IMR-90 (cell line): ENCODE data around the gene HGFAC. TPM values are rescaled to one million over a fixed set of nuclear protein-coding genes. Genes with fewer than 3 reads are reported as not detected.
"Not testable (repeated sequence)": the region's sequence is repeated elsewhere in the genome, so short reads cannot be mapped to it uniquely, and the experiment has no call there.

Source experiments
- ATAC-seq: fragments of 200-7000 bp; cut with Tn5 transposase; 2 replicates; pipeline ENCODE4 v1.9.1; 2020; ENCODE audit warnings: low read depth, mild to moderate bottlenecking, moderate library complexity
- BruUV-seq: library from RNA; stranded (reverse); fragments of 400-500 nt; replicated peaks from 2 replicates; lab custom pipeline; 2021; lab: Mats Ljungman, UMichigan
- CTCF ChIA-PET: fragments of 300-600 bp; formaldehyde crosslinking; extraction: SDS; loops from one replicate; lab custom pipeline; 2021; ENCODE audit warnings: antibody characterized with exemption; lab: Yijun Ruan, JAX
- POLR2A ChIA-PET: fragments of 300-600 bp; sonication (Branson Sonifier 250); formaldehyde crosslinking; loops from one replicate; lab custom pipeline; 2022; ENCODE audit warnings: antibody characterized with exemption; ENCODE audit not compliant: unreplicated experiment; lab: Charles Lee
- DNase-seq: peaks from one replicate; pipeline ENCODE4 v3.0.0; 2013
- H2AFZ ChIP-seq: replicated peaks from 2 replicates; pipeline ENCODE3; 2013; ENCODE audit warnings: low read length, mild to moderate bottlenecking; ENCODE audit not compliant: poor library complexity
- H2AK5ac ChIP-seq: 2 replicates; pipeline ENCODE4 v1.6.1; 2013; ENCODE audit warnings: low read depth, low read length, inconsistent platforms
- H2AK9ac ChIP-seq: replicated peaks from 2 replicates; pipeline ENCODE3; 2013; ENCODE audit warnings: mild to moderate bottlenecking, low read depth, low read length, moderate library complexity; ENCODE audit not compliant: poor library complexity
- H2BK120ac ChIP-seq: 2 replicates; pipeline ENCODE4 v1.6.1; 2013; ENCODE audit warnings: low read depth, low read length, inconsistent platforms
- H2BK15ac ChIP-seq: 3 replicates; pipeline ENCODE4 v1.6.1; 2013; ENCODE audit warnings: low read depth, low read length, inconsistent platforms
- H2BK20ac ChIP-seq: 2 replicates; pipeline ENCODE4 v1.6.1; 2013; ENCODE audit warnings: low read depth, mild to moderate bottlenecking, inconsistent platforms, low read length, moderate library complexity
- H2BK5ac ChIP-seq: 2 replicates; pipeline ENCODE4 v1.6.1; 2013; ENCODE audit warnings: mild to moderate bottlenecking, low read depth, low read length, inconsistent platforms; ENCODE audit not compliant: poor library complexity, severe bottlenecking
- H3K14ac ChIP-seq: replicated peaks from 2 replicates; pipeline ENCODE4 v1.6.1; 2013; ENCODE audit warnings: low read depth, low read length, inconsistent platforms
- H3K18ac ChIP-seq: 2 replicates; pipeline ENCODE4 v1.6.1; 2013; ENCODE audit warnings: low read depth, low read length, control low read depth
- H3K23ac ChIP-seq: 2 replicates; pipeline ENCODE4 v1.6.1; 2013; ENCODE audit warnings: low read depth, low read length, inconsistent platforms
- H3K27ac ChIP-seq: 2 replicates; pipeline ENCODE4 v1.5.1; 2013; ENCODE audit warnings: mild to moderate bottlenecking, control low read depth, low read length; ENCODE audit not compliant: insufficient read depth
- H3K27me3 ChIP-seq: 2 replicates; pipeline ENCODE4 v1.6.1; 2013; ENCODE audit warnings: low read length; ENCODE audit not compliant: control insufficient read depth, insufficient read depth
- H3K36me3 ChIP-seq: 2 replicates; pipeline ENCODE4 v1.6.1; 2013; ENCODE audit warnings: low read length, mixed read lengths; ENCODE audit not compliant: control insufficient read depth, insufficient read depth
- H3K4ac ChIP-seq: 2 replicates; pipeline ENCODE4 v1.6.1; 2013; ENCODE audit warnings: low read depth, low read length, inconsistent platforms
- H3K4me1 ChIP-seq: 2 replicates; pipeline ENCODE4 v1.6.1; 2013; ENCODE audit warnings: low read length, mixed read lengths; ENCODE audit not compliant: control insufficient read depth, insufficient read depth
- H3K4me2 ChIP-seq: 2 replicates; pipeline ENCODE4 v1.6.1; 2013; ENCODE audit warnings: low read depth, mild to moderate bottlenecking, control low read depth, low read length, moderate library complexity
- H3K4me3 ChIP-seq: 2 replicates; pipeline ENCODE4 v1.5.1; 2013; ENCODE audit warnings: low read depth, mild to moderate bottlenecking, control low read depth, low read length, moderate library complexity; ENCODE audit not compliant: insufficient read depth
- H3K56ac ChIP-seq: 2 replicates; pipeline ENCODE4 v1.6.1; 2013; ENCODE audit warnings: low read length, inconsistent platforms; ENCODE audit not compliant: insufficient read depth; ENCODE audit errors: extremely low read depth
- H3K79me1 ChIP-seq, 2 experiments: 2 replicates each; pipeline ENCODE4 v1.6.1; 2013; ENCODE audit warnings: low read length in 2 of 2, inconsistent platforms in 1 of 2, low read depth in 1 of 2
- H3K9ac ChIP-seq: 2 replicates; pipeline ENCODE4 v1.6.1; 2013; ENCODE audit warnings: low read depth, low read length, control low read depth
- H3K9me1 ChIP-seq: 2 replicates; pipeline ENCODE4 v1.6.1; 2013; ENCODE audit warnings: low read length, inconsistent platforms; ENCODE audit not compliant: insufficient read depth
- H3K9me3 ChIP-seq: 2 replicates; pipeline ENCODE4 v1.6.1; 2013; ENCODE audit warnings: low read length; ENCODE audit not compliant: control insufficient read depth, insufficient read depth
- H4K20me1 ChIP-seq: 2 replicates; pipeline ENCODE4 v1.6.1; 2013; ENCODE audit warnings: low read length, inconsistent platforms; ENCODE audit not compliant: insufficient read depth
- H4K5ac ChIP-seq: 2 replicates; pipeline ENCODE4 v1.6.1; 2013; ENCODE audit warnings: mild to moderate bottlenecking, low read depth, low read length, control low read depth
- H4K8ac ChIP-seq, 2 experiments: 2 replicates each; pipeline ENCODE4 v1.6.1; 2013; ENCODE audit warnings: low read depth in 2 of 2, low read length in 2 of 2, control low read depth in 1 of 2, inconsistent platforms in 1 of 2
- H4K91ac ChIP-seq: 2 replicates; pipeline ENCODE4 v1.6.1; 2013; ENCODE audit warnings: low read depth, low read length, inconsistent platforms; ENCODE audit not compliant: insufficient read depth
- WGBS, 2 experiments: methylation state at CpG; one replicate each; pipeline versions ENCODE4 v1.1.5 to v1.1.7; 2013; ENCODE audit warnings: missing lambda C conversion rate in 2 of 2; ENCODE audit not compliant: insufficient read length in 1 of 2; ENCODE audit errors: extremely low coverage in 2 of 2; 5-methylcytosine and 5-hydroxymethylcytosine counted together
- dilution Hi-C: fragments of 300-500 bp; cut with HindIII; formaldehyde crosslinking; loops from one replicate; pipeline ENCODE4 v1.14.3; 2018; ENCODE audit warnings: low sequenced_read_pairs; ENCODE audit not compliant: unreplicated experiment
- in situ Hi-C: fragments of 300-500 bp; cut with MboI; formaldehyde crosslinking; loops from 3 replicates; pipeline ENCODE4 v1.14.3; 2019; ENCODE audit warnings: low sequenced_read_pairs, inconsistent platforms, mixed read lengths
- intact Hi-C: fragments of 100-400 bp; cut with micrococcal nuclease; formaldehyde crosslinking; loops from 2 replicates; pipeline ENCODE4 v1.10.0; 2022
- polyA plus RNA-seq, 3 experiments: library from polyadenylated mRNA; depleted of rRNA; stranded (reverse); fragments of >200 nt; gene quantifications; 2 replicates each; pipeline ENCODE4 v1.2.3, GENCODE V29; 2012; ENCODE audit warnings: low replicate concordance in 1 of 3
- total RNA-seq: library from RNA; depleted of rRNA; stranded (reverse); fragments of >200 nt; gene quantifications from 2 replicates; pipeline ENCODE4 v1.2.3, GENCODE V29; 2012

Gene HGFAC
- total and polyA plus RNA-seq, 2 of the 4 experiments (the other 2 are of a cell fraction): 0.05 TPM; not detected in 1

DNA sequence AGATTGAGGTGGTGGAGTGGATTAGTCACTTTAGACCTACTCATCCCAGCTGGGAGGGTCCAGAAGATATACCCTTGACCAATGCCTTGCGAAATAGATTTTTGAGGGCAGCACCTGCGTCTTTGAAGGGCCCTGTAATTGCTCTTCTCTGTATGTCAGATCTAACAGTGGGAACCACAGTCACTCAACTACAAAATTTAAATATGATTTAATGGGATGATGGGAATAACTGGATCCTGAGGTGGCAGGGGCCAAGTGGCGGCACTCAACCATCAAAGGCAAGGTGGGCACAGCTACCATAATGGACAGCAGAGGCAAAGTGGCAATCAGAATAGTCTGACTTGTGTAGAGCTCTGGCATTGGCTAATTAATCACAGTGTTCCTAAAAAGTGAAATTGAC is 13.8 kb downstream of the HGFAC start:
- intact Hi-C loops, CTCF ChIA-PET, H3K27ac ChIP-seq, H2AK5ac ChIP-seq, H3K14ac ChIP-seq, H4K8ac ChIP-seq, H2AFZ ChIP-seq, H3K4ac ChIP-seq, H3K9me1 ChIP-seq, H3K4me3 ChIP-seq, H4K91ac ChIP-seq, H4K5ac ChIP-seq, POLR2A ChIA-PET, H2BK15ac ChIP-seq, H3K4me2 ChIP-seq, in situ Hi-C loops, H3K79me1 ChIP-seq, H3K4me1 ChIP-seq, H2BK120ac ChIP-seq, H4K20me1 ChIP-seq, DNase-seq, H3K9me3 ChIP-seq, H2AK9ac ChIP-seq, H2BK20ac ChIP-seq, dilution Hi-C loops, H2BK5ac ChIP-seq, ATAC-seq, H3K36me3 ChIP-seq, BruUV-seq, H3K56ac ChIP-seq, H3K18ac ChIP-seq, H3K23ac ChIP-seq, H3K9ac ChIP-seq: not testable (repeated sequence)
- WGBS, 2 experiments: 100% methylated on average over 1 of the region's 3 CpGs; no CpG with 5 or more reads in 1 of the 2 experiments
- peaks cover 10% of the 10 kb centered on the region for H3K27me3 ChIP-seq
